ENCODE results near the gene TMEM150B. TPM values are rescaled to one million over a fixed set of nuclear protein-coding genes. Genes with fewer than 3 reads are reported as not detected.

The TMEM150B gene
- total RNA-seq, 1 experiment from 2014 or later, result not detected

GRCh38 chr19:55305983-55306562, 19.1 kb downstream of the TMEM150B start:
- CTCF ChIA-PET, result interaction anchor here (0.5 kb wide), 1 partner anchor 867 kb away, joined by 4 read pairs; no protein-coding TSS in a partner anchor
- no TSS peak for BruUV-seq (replicated peaks)
- no peak for TF ChIP-seq EZH2 (IDR thresholded peaks at IDR 0.05; ENCODE audit: borderline replicate concordance, low read depth, low read length, poor library complexity, severe bottlenecking)
- TF ChIP-seq CTCF (conservative IDR thresholded peaks at IDR 0.05; ENCODE audit: low read depth, low read length), result no peak
- intact Hi-C loops (cut with micrococcal nuclease; ENCODE audit: unreplicated experiment), result loop anchor here (10.0 kb wide), 1 partner anchor 79 kb away; the partner anchor contains the start of genes RPL28 and TMEM238
- Histone ChIP-seq H3K4me3 (ENCODE audit: low read depth, low read length, poor library complexity, severe bottlenecking) (no peak overlapping the region), H3K27ac (ENCODE audit: low read depth, low read length, poor library complexity, severe bottlenecking) (no peak overlapping the region), H3K36me3 (ENCODE audit: insufficient read depth, low read length, poor library complexity, severe bottlenecking) (peaks cover 50% of the 10 kb centered on the region), H3K4me1 (ENCODE audit: insufficient read depth, low read length, poor library complexity, severe bottlenecking) (peaks cover 4% of the 10 kb centered on the region), H3K27me3 (replicated peaks; ENCODE audit: insufficient read depth, low read depth, low read length, poor library complexity) (no peaks in the 10 kb centered on the region), H3K9me3 (ENCODE audit: low read depth, low read length, poor library complexity, severe bottlenecking) (no peaks in the 10 kb centered on the region)
- no peak for DNase-seq (ENCODE audit: low spot score)
- POLR2A ChIA-PET (ENCODE audit: low non-redundant PET), result no interaction called here

- Histone ChIP-seq H3K4me1 (ENCODE audit: insufficient read depth, low read length, poor library complexity, severe bottlenecking) (peaks cover 4% of the 10 kb centered on the region), H3K36me3 (ENCODE audit: insufficient read depth, low read length, poor library complexity, severe bottlenecking) (peaks cover 50% of the 10 kb centered on the region), H3K4me3 (ENCODE audit: low read depth, low read length, poor library complexity, severe bottlenecking) (no peak overlapping the region), H3K27me3 (replicated peaks; ENCODE audit: insufficient read depth, low read depth, low read length, poor library complexity) (no peaks in the 10 kb centered on the region), H3K9me3 (ENCODE audit: low read depth, low read length, poor library complexity, severe bottlenecking) (no peaks in the 10 kb centered on the region), H3K27ac (ENCODE audit: low read depth, low read length, poor library complexity, severe bottlenecking) (no peak overlapping the region)
- BruUV-seq (replicated peaks), result no TSS peak
- POLR2A ChIA-PET (ENCODE audit: low non-redundant PET), result no interaction called here
- TF ChIP-seq CTCF (conservative IDR thresholded peaks at IDR 0.05; ENCODE audit: low read depth, low read length) (no peak), EZH2 (IDR thresholded peaks at IDR 0.05; ENCODE audit: borderline replicate concordance, low read depth, low read length, poor library complexity, severe bottlenecking) (no peak)
- intact Hi-C loops (cut with micrococcal nuclease; ENCODE audit: unreplicated experiment), result loop anchor here (10.0 kb wide), 1 partner anchor 79 kb away; the partner anchor contains the start of genes RPL28 and TMEM238
- CTCF ChIA-PET, result no interaction called here
- peak; percentile 64 for DNase-seq (ENCODE audit: low spot score)
Observed at GRCh38 chr19:55305491-55305890, 19.6 kb downstream of the TMEM150B start.

GRCh38 chr19:55304980-55305379, 20.2 kb downstream of the TMEM150B start:
- H3K27me3 ChIP-seq (replicated peaks; ENCODE audit: insufficient read depth, low read depth, low read length, poor library complexity), result no peaks in the 10 kb centered on the region
- no peaks in the 10 kb centered on the region for H3K9me3 ChIP-seq (ENCODE audit: low read depth, low read length, poor library complexity, severe bottlenecking)
- no TSS peak for BruUV-seq (replicated peaks)
- DNase-seq (ENCODE audit: low spot score), result no peak
- ChIA-PET POLR2A (ENCODE audit: low non-redundant PET) (no interaction called here), CTCF (no interaction called here)
- no peak for TF ChIP-seq CTCF (conservative IDR thresholded peaks at IDR 0.05; ENCODE audit: low read depth, low read length)
- no peak for TF ChIP-seq EZH2 (IDR thresholded peaks at IDR 0.05; ENCODE audit: borderline replicate concordance, low read depth, low read length, poor library complexity, severe bottlenecking)
- H3K4me1 ChIP-seq (ENCODE audit: insufficient read depth, low read length, poor library complexity, severe bottlenecking), result peaks cover 4% of the 10 kb centered on the region
- H3K4me3 ChIP-seq (ENCODE audit: low read depth, low read length, poor library complexity, severe bottlenecking), result no peak overlapping the region
- H3K27ac ChIP-seq (ENCODE audit: low read depth, low read length, poor library complexity, severe bottlenecking), result no peak overlapping the region
- peaks cover 50% of the 10 kb centered on the region for H3K36me3 ChIP-seq (ENCODE audit: insufficient read depth, low read length, poor library complexity, severe bottlenecking)
- intact Hi-C loops (cut with micrococcal nuclease; ENCODE audit: unreplicated experiment), result loop anchor here (10.0 kb wide), 1 partner anchor 80 kb away; the partner anchor contains the start of genes RPL28 and TMEM238

Measured in A673 (cell line).